Measurements from ENCODE around the gene VSNL1.

The VSNL1 gene

GRCh38 chr2:17540093-17540812 lies at the start of gene VSNL1:
TSS of gene VSNL1 (plus strand) at chr2:17540696. CDS start at chr2:17592075, 51,379 bp downstream.
- H3K4me3 ChIP-seq (ENCODE audit: control insufficient read depth, low read depth, low read length) = peak within 1 kb of the TSS; percentile 69
- DNase-seq (ENCODE audit: low read depth) = no peak
- TF ChIP-seq CTCF (IDR thresholded peaks at IDR 0.05; ENCODE audit: control insufficient read depth, insufficient read depth, low read depth, low read length, missing control alignments) = peak; percentile 5

DNA sequence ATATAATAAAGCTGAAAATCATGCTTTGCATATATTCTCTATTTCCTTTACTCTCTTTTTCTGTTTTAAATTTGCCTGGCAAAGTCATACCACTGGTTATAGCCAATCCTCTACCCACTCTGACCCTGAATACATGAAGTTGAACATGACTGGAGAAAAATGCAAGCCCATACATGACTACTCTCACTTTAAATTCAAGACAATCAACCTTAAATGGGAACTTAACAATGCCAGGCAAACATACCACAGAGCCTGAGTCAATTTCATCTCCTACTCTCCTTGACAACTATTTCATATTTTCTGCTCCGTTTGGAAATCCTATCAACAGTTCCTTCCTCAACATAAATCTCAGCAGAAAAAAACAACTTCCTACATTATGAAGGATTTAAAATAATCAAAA lies 44.9 kb upstream of the VSNL1 start:
- no peak overlapping the region for H3K4me3 ChIP-seq (ENCODE audit: control insufficient read depth, low read depth, low read length)
- no peak for TF ChIP-seq CTCF (IDR thresholded peaks at IDR 0.05; ENCODE audit: control insufficient read depth, insufficient read depth, low read depth, low read length, missing control alignments)
- DNase-seq (ENCODE audit: low read depth) = no peak

GRCh38 chr2:17497718-17498117 lies 42.8 kb upstream of the VSNL1 start:
- no peak for DNase-seq (ENCODE audit: low read depth)
- no peak overlapping the region for H3K4me3 ChIP-seq (ENCODE audit: control insufficient read depth, low read depth, low read length)
- no peak for TF ChIP-seq CTCF (IDR thresholded peaks at IDR 0.05; ENCODE audit: control insufficient read depth, insufficient read depth, low read depth, low read length, missing control alignments)

DNA sequence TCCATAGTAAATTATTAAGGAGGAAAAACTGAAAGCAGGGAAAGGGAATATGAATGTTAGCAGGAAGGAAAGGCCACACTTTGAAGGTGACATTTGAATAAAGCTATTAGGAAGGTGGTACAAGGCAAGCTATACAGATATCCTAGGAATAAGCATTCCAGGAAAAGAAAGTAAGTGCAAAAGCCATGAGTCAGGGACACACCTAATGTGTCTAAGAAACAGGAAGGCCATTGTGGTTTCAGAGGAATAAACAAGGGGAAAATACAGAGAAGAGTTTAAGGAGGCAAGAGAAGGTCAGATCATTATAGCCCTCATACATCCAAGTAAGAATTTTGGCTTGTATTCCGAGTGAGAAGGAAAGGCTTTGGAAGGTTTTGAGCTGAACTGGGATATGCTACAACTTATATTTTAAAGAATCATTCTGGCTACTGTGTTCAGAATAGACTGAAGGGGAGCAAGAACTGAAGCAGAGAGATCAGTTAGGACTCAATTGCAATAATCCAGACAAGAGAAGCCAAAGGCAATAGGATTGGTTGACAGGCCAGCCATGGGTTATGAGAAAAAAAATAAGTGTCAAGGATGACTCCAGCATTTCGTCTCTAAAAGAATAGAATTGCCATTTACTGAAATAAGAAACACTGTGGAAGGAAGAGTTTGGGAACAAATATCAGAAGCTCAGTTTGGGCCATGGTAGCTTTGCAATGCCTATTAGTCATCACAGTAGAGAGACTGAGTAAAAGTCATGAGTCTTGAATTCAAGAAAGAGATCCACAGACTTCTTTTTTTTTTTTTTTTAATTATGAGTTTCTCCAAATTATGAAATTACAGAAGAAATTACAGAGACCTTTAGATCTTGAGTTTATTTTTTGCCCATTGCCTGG lies 33.5 kb upstream of the VSNL1 start:
- no peak overlapping the region for H3K4me3 ChIP-seq (ENCODE audit: control insufficient read depth, low read depth, low read length)
- no peak for TF ChIP-seq CTCF (IDR thresholded peaks at IDR 0.05; ENCODE audit: control insufficient read depth, insufficient read depth, low read depth, low read length, missing control alignments)
- no peak for DNase-seq (ENCODE audit: low read depth)

- TF ChIP-seq CTCF (IDR thresholded peaks at IDR 0.05; ENCODE audit: control insufficient read depth, insufficient read depth, low read depth, low read length, missing control alignments) = no peak
- no peak for DNase-seq (ENCODE audit: low read depth)
- no peak overlapping the region for H3K4me3 ChIP-seq (ENCODE audit: control insufficient read depth, low read depth, low read length)
Measured at GRCh38 chr2:17515652-17516051, 24.8 kb upstream of the VSNL1 start.

DNA sequence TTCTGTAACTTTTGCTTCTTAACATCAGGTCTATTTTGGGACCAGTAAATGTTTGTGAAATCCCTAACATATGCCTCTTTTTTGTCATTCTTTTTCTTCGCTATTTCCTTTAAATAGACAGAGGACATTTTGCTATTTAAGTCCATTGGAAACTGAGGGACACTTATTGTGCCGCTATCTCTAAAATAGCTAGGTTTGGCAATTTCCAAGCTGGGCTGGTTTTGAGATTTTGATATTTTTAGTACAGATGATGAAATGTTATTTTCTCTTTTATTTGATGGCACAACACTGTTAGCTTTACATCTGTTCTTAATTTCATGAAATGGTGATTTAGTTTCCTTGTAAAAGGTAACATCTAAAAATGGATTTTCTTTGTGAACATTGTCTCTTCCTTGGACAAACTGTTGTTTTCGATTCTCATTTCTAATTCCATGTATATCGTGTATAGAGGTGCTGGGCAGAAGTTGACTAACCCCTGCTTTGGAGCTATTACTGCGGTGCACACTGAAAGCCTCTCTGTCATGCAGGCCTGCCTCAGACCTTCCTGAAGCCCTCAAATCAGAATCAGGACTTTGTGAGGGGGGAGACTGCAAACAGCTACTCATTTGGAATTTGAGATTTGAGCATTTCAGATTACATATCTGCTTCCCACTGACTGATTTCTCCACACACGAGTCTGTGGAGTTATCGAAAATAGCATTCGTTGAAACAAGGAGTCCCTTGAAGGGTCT lies 22.9 kb upstream of the VSNL1 start:
- no peak for TF ChIP-seq CTCF (IDR thresholded peaks at IDR 0.05; ENCODE audit: control insufficient read depth, insufficient read depth, low read depth, low read length, missing control alignments)
- no peak for DNase-seq (ENCODE audit: low read depth)
- peak overlapping the region; percentile 63 for H3K4me3 ChIP-seq (ENCODE audit: control insufficient read depth, low read depth, low read length)

All from AG09309 (cell line).